Stimulated activated CD4-positive, alpha-beta T cell treated with anti-CD3 and anti-CD28 coated beads, Interleukin-2, amount 100 ng/mL, for 48 hours (primary cell): ENCODE results near the gene NEUROD1.

Experiments used
- DNase-seq, 2 donors: peaks; one replicate each; pipeline ENCODE4 v3.0.0-alpha.2; 2020

NEUROD1 gene

DNA sequence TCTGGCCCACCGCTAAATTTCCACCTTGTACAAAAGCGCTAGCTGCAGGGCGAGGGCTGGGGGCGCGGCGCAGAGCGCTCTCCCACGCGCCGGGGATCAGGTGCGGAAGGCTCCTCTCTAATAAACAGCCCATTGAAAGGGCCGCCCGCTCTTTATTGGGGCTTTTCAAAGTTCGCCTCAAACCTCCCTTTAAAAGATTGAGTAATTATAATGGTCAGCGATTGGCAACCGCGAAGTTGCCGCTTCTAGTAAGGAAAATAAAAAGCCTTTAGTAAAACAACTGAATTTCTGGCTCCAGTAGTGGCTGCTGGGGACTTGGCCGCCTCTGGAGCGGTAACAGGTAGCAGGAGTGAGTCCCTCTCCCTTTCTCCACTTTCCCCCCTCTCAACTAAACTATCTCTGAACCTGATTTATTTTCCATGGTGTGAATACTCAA lies 755 bp downstream of the NEUROD1 start:
- no peak for DNase-seq

DNA sequence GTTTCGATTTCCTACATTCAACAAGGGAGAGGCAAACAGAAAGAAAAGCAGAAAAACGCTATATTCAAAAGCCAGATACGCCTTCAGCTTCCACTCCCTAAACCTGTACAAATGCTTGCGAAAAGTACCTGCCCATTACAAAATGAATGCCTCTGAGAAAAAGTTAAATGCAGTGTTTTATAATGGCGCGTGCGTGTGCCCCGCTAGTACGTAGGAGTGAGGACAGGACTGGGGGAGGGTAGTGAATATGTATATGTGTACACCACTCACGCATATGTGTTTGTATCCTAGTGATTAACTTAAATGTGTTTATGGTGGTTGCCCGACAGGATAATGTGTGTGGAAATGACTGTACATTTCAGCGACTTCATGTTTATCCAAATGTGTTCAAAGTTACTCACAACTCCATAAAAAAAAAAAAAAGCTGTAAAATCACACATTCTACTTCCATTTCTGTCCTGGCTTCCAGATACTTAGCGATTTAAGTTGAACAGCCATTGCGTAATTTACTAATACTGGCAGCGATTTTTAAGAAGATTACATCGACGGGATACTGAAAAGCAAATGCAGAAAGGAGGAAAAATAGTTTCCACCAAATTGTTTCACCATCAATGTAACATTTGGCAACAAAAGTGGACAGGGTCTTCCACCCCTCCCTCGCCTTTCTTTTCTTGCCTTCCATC lies 1.3 kb downstream of the NEUROD1 start:
- no peak for DNase-seq

GRCh38 chr2:181677912-181678586 lies 2.3 kb downstream of the NEUROD1 start:
- DNase-seq, result peak; percentile 51 to 61

DNA sequence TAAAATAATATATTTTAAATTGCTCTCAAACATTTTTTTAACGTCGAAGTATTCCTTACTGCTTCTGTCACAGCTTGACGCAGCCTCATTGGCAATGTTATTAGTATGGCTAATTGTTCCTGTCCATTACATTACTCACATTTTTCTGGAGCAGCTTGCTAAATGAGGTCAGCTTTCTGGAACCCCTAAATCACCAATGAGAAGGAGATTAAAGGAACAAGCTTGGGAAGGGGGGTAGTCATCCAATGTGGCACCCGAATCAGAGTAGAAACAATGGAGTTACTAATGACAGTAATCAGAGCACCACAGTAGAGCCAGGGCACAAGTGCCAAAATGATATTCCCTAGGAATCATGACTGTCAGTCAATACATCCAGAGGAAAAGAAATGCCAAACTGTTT lies 5.1 kb downstream of the NEUROD1 start:
- no peak for DNase-seq

GRCh38 chr2:181674461-181674860 lies 5.9 kb downstream of the NEUROD1 start:
- no peak for DNase-seq

DNA sequence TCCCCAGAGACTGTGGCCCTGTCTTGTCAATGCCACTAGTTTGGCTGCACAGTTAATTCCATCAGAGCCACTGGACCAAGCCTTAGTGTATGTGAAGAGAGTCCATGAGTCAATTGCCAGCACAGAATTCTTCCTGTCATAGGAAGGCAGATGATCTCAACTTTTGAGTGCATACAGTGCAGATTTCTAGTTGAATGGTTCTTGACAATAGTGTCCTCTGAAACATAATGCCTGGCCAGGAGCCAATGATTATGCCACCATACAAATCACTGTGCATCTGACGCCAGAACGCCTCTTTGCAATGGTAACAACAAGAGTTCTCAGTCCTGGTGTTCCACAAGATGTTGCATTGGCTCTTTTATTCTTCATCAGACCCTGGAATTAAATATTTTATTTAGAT lies 7.1 kb downstream of the NEUROD1 start:
- DNase-seq, result no peak

- no peak for DNase-seq
Observed at GRCh38 chr2:181672255-181673008, 7.9 kb downstream of the NEUROD1 start.

- no peak for DNase-seq
Observed at GRCh38 chr2:181670632-181671031, 9.7 kb downstream of the NEUROD1 start.

GRCh38 chr2:181667234-181667633 lies 13.1 kb downstream of the NEUROD1 start:
- DNase-seq, result no peak

- DNase-seq, result no peak
Observed at GRCh38 chr2:181662287-181662686, 18.0 kb downstream of the NEUROD1 start.

DNA sequence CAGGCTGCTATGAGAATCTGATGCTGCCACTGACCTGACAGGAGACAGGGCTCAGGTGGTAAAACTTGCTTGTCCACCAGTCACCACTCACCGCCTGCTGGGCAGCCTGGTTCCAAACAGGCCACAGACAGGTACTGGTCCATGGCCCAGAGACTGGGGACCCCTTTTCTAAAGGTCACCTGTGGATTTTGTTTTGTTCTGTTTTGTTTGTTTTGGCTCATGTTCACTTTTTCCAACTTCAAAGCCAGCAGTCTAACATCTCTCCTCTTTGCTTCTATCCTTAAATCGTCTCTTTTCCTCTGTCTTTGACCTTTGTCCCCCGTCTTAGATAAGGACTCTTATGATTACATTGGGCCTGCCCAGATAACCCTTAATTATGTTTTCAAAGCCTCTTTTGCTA lies 20.1 kb downstream of the NEUROD1 start:
- no peak for DNase-seq

DNA sequence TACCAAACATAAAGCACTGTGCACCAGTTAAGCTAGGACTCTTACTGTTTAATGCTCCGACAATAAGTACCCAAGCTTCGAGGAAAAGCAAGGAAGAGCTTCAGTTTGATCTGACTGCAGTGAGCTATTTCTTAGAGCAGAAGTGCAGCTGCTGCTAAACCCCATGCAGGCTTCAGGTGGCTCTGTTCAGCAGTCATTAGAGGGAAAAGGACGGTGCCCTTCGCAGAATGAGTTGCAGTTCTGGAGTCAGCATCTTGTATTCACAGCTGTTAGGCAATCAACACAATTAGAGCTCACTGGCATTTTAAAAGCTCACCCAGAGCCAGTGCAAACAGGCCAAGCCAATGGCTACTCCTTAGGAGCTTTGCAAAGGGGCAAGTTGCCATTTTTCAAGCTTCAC lies 21.9 kb downstream of the NEUROD1 start:
- no peak for DNase-seq

GRCh38 chr2:181657379-181657778 lies 22.9 kb downstream of the NEUROD1 start:
- no peak for DNase-seq

DNA sequence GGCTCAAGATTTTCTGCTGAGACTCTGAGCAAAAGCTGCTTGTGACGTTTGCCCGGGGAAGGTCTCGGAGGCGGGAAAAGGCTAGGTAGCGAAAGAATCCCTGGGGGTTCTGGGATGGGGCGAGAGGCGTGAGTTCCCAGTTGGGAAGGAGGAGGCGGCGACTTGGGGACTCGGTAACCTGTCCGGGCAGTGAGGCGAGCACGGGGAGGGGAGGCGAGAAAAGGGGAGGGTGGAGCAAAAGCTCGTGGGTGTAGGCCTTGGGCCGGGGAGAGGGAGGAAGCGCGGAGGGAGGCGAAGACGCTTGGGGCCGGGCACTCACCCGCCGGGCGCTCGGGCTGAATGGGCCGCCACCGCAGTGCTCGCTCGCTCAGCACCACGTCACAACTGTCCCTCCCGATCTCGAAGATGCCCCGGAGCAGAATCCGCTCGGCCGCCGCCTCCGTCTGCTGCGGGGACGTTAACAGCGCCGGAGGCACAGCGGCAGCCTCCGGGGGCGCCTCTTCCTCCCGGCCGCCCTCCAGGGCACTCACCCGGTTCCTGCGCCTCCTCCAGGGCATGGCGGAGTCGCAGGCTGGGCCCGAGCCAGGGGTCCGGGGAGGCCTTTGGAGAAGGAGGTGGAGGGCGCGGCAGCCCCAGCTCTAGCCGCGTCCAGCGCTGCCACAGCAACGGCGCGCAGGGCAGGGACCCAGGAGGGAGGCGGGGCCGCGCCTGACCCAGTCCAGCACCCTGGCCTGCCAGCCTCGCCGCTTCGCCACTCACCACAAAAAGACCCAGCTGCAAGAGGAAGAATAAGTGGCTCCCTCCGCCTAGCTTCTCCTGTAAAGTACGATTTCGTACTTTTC lies 23.6 kb downstream of the NEUROD1 start, which contains the start of gene CERKL:
CERKL (minus strand) TSS at position 656 of the 842 bp plus-strand sequence; CDS start at position 557, 99 bp downstream.
- DNase-seq, result peak in 1 of 2 donors; percentile 7

GRCh38 chr2:181655519-181655918 lies 24.8 kb downstream of the NEUROD1 start:
- no peak for DNase-seq

DNA sequence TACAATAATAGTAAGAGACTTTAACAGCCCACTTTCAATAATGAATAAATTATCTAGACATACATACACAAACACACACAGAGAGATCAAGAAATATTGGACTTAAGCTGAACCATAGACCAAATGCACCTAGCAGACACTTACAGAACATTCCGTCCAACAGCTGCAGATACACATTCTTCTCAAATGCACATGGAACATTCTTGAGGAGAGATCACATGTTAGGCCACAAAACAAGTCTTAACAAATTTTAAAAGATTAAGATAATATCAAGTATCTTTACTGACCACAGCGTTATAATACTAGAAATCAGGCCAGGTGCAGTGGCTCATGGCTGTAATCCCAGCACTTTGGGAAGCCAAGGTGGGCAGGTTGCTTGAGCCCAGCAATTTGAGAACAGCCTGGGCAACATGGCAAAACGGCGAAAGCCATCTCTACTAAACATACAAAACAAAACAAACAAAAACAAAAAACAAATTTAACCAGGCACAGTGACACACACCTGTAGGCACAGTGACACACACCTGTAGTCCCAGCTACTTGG lies 30.8 kb downstream of the NEUROD1 start:
- DNase-seq, result no peak

DNA sequence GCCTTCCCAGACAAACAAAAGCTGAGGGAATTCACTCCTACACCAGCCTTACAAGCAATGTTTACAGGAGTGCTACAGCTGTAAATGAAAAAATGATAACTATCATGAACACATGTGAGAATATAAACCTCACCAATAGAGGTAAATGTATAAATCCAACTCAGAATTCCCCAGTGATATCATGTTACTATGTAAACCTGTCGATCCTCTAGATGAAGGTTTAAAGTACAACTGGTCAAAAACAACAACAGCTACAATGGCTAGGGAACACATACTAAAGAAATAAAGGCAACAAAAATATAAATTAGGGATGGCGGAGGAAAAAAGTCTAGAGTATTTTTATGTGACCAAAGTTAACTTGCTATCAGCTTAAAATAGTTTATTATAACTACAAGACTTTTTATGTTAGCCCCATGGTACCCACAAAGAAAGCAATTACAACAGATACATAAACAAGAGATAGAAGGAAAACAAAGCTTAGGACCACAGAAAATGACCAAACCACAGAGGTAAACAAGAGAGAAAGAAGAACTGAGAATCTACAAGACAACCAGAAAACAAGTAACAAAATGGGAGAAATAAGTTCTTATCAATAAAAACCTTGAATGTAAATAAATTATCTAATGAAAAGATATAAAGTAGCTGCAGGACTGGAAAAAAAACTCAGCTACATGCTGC lies 31.7 kb downstream of the NEUROD1 start:
- no peak for DNase-seq

DNA sequence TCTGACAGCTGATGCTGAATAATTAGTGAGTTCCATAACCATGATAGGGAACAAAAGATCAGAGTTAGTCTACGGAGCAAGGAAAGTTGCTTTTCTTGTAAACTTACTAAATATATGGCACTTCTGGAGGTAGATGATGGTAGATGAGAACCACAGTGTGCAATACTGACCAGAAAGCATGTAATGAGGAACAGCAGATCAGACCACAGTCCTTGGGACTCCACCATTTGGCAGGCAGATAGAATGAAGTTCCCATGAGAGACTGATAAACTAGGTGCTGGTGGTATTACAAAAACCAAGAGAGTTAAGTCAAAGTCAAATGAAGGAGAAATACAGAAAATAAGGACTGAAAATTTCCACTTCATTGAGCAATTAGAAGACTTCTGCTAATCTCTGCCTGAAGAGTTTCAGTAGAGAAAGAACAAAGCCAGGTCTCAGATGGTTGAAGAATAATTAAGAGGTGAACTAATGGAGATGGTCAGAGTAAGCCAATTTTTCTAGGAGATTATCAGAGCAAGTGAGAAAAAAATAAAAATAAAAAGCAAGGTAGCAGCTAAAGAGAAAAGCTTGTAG lies 33.8 kb downstream of the NEUROD1 start:
- no peak for DNase-seq

- no peak for DNase-seq
Observed at GRCh38 chr2:181643151-181643550, 37.2 kb downstream of the NEUROD1 start.

DNA sequence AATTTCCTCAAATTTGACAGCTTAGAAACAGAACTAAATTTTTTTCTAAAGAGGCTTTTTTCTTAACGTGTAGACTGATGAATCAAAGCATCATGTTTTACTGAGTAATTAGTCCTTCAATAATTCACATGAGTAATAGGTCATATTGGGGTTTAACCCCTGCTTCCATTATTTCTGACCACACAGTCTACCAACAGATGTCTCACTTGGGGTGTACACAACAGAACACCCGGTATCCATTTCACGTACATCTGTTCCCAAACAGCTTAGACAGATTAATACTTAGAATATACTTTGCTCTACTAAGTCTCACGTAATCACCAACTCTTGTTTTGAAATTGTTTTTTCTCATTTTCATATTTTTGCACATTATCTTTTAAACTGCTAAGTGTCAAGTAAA lies 38.2 kb downstream of the NEUROD1 start:
- no peak for DNase-seq

DNA sequence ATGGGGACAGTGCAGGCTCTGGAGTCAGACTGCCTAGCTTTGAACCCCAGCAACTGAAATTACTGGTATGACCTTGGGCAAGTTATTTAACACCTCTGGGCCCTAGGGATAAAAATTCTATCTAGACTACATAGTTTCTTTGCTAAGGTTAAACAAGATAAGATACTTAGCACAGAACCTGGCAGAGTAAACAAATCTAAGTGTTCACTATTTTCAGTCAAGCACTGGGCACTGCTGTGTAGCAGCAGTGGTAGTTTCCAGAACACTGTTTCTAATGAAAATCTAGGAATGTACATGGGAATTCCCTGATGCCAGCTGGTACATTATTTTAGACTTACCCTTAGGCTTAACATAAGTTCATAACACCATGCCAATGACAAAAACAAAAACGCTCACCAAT lies 40.6 kb downstream of the NEUROD1 start:
- DNase-seq, result no peak
